ENCODE results near the gene THNSL1. TPM values are rescaled to one million over a fixed set of nuclear protein-coding genes. Genes with fewer than 3 reads are reported as not detected.
A peak's percentile ranks its signal among the peaks of the same experiment; 100 is the strongest.

The THNSL1 gene
- total and polyA plus RNA-seq, 2 donors (not counting 1 experiment from before 2014, with no cell fraction given) = 1.6 to 4.3 TPM

DNA sequence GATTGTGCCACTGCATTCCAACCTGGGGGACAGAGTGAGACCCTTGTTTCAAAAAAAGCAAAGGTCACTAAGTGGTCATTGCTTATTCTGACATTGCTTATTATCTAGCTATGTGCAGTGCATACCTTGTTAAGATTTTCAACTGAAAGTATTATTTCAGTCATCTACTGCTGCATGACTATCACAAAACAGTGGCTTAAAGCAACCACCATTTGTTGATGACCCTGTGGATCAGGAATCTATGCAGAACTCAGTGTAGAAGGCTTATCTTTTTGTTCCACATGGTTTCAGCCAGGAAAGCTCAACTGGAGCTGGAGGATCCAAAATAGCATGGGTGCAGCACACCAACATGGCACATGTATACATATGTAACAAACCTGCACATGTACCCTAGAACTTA, 23.1 kb downstream of the THNSL1 start:
- H2AFZ ChIP-seq (ENCODE audit: low read length) = no peak overlapping the region
- no peak overlapping the region for H3K4me2 ChIP-seq (ENCODE audit: extremely low read depth, insufficient read depth, low read length)
- no peak overlapping the region for H3K27ac ChIP-seq (ENCODE audit: insufficient read depth, low read length)
- no peaks in the 10 kb centered on the region for H3K79me2 ChIP-seq (ENCODE audit: control insufficient read depth, insufficient read depth, low read length)
- H3K9me3 ChIP-seq (ENCODE audit: control insufficient read depth, insufficient read depth, low read depth, low read length) = no peaks in the 10 kb centered on the region
- no peak for DNase-seq (ENCODE audit: low read depth in 2 of 2)
- H3K27me3 ChIP-seq (ENCODE audit: control insufficient read depth, insufficient read depth, low read length) = no peaks in the 10 kb centered on the region
- H3K9ac ChIP-seq (ENCODE audit: insufficient read depth, low read length) = no peak overlapping the region
- no peaks in the 10 kb centered on the region for H4K20me1 ChIP-seq (ENCODE audit: control insufficient read depth, extremely low read depth, insufficient read depth, low read length)
- TF ChIP-seq, protein P1, sequence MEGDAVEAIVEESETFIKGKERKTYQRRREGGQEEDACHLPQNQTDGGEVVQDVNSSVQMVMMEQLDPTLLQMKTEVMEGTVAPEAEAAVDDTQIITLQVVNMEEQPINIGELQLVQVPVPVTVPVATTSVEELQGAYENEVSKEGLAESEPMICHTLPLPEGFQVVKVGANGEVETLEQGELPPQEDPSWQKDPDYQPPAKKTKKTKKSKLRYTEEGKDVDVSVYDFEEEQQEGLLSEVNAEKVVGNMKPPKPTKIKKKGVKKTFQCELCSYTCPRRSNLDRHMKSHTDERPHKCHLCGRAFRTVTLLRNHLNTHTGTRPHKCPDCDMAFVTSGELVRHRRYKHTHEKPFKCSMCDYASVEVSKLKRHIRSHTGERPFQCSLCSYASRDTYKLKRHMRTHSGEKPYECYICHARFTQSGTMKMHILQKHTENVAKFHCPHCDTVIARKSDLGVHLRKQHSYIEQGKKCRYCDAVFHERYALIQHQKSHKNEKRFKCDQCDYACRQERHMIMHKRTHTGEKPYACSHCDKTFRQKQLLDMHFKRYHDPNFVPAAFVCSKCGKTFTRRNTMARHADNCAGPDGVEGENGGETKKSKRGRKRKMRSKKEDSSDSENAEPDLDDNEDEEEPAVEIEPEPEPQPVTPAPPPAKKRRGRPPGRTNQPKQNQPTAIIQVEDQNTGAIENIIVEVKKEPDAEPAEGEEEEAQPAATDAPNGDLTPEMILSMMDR (conservative IDR thresholded peaks at IDR 0.05 in 1 of 2, IDR thresholded peaks at IDR 0.05 in 1 of 2; ENCODE audit: low read depth in 1 of 2, low read length in 2 of 2) = no peak
- TF ChIP-seq EZH2 (IDR thresholded peaks at IDR 0.05; ENCODE audit: low read length, missing control alignments) = no peak
- H3K36me3 ChIP-seq (ENCODE audit: control insufficient read depth, insufficient read depth, low read length) = no peaks in the 10 kb centered on the region
- H3K4me1 ChIP-seq (ENCODE audit: control insufficient read depth, extremely low read depth, insufficient read depth, low read length) = no peaks in the 10 kb centered on the region
- no peak overlapping the region for H3K4me3 ChIP-seq (replicated peaks in 1 of 4; ENCODE audit: control extremely low read depth in 1 of 4, insufficient read depth in 1 of 4, low read depth in 3 of 4, low read length in 4 of 4)

DNA sequence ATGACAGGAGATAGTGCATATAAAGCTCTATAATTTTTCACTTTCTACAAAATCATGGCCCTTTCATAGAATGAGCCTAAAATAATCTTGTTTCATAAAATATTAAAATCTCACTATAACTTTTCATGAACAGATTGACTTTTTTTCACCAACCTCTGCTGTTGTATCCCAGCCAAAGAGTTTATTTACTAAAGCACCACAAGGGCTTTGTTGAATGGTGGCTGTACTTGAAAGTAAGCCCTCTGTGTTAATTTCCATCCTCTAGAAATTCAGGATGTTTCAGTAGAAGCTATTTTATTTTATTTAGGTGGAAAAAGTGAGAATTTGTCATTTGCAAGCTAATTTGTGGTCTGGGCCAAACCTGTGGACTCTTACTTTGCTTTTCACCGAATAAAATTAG, 30.2 kb downstream of the THNSL1 start:
- H3K36me3 ChIP-seq (ENCODE audit: control insufficient read depth, insufficient read depth, low read length) = no peaks in the 10 kb centered on the region
- no peak overlapping the region for H3K4me3 ChIP-seq (replicated peaks in 1 of 4; ENCODE audit: control extremely low read depth in 1 of 4, insufficient read depth in 1 of 4, low read depth in 3 of 4, low read length in 4 of 4)
- no peaks in the 10 kb centered on the region for H3K9me3 ChIP-seq (ENCODE audit: control insufficient read depth, insufficient read depth, low read depth, low read length)
- no peak overlapping the region for H2AFZ ChIP-seq (ENCODE audit: low read length)
- DNase-seq (ENCODE audit: low read depth in 2 of 2) = no peak
- no peaks in the 10 kb centered on the region for H3K4me1 ChIP-seq (ENCODE audit: control insufficient read depth, extremely low read depth, insufficient read depth, low read length)
- no peak overlapping the region for H3K9ac ChIP-seq (ENCODE audit: insufficient read depth, low read length)
- H3K27me3 ChIP-seq (ENCODE audit: control insufficient read depth, insufficient read depth, low read length) = no peaks in the 10 kb centered on the region
- no peak overlapping the region for H3K27ac ChIP-seq (ENCODE audit: insufficient read depth, low read length)
- no peak for TF ChIP-seq EZH2 (IDR thresholded peaks at IDR 0.05; ENCODE audit: low read length, missing control alignments)
- TF ChIP-seq, protein P1 (conservative IDR thresholded peaks at IDR 0.05 in 1 of 2, IDR thresholded peaks at IDR 0.05 in 1 of 2; ENCODE audit: low read depth in 1 of 2, low read length in 2 of 2) = no peak
- no peak overlapping the region for H3K4me2 ChIP-seq (ENCODE audit: extremely low read depth, insufficient read depth, low read length)
- H3K79me2 ChIP-seq (ENCODE audit: control insufficient read depth, insufficient read depth, low read length) = no peaks in the 10 kb centered on the region
- H4K20me1 ChIP-seq (ENCODE audit: control insufficient read depth, extremely low read depth, insufficient read depth, low read length) = no peaks in the 10 kb centered on the region

DNA sequence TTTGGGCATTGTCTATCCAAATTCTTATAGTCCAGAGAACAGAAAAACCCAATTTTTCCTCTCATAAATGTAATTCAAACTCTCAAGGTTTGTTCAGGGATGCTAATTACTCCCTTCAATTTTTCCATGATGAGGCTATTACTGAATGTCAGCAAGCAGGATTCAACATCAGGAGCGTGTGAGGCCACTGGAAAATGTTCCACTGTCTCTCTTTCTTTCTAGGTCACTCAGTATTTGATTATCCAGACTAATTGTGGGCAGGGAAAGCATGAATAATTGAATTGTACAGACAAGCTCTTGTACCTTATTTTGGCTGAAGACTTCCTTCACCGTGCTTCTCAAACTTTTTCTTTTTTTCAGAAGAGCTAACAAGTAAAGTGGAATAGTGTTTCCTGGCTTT, 30.7 kb downstream of the THNSL1 start:
- H3K27ac ChIP-seq (ENCODE audit: insufficient read depth, low read length) = no peak overlapping the region
- no peak overlapping the region for H3K9ac ChIP-seq (ENCODE audit: insufficient read depth, low read length)
- H3K4me1 ChIP-seq (ENCODE audit: control insufficient read depth, extremely low read depth, insufficient read depth, low read length) = no peaks in the 10 kb centered on the region
- H2AFZ ChIP-seq (ENCODE audit: low read length) = no peak overlapping the region
- no peaks in the 10 kb centered on the region for H3K27me3 ChIP-seq (ENCODE audit: control insufficient read depth, insufficient read depth, low read length)
- H4K20me1 ChIP-seq (ENCODE audit: control insufficient read depth, extremely low read depth, insufficient read depth, low read length) = no peaks in the 10 kb centered on the region
- H3K4me3 ChIP-seq (replicated peaks in 1 of 4; ENCODE audit: control extremely low read depth in 1 of 4, insufficient read depth in 1 of 4, low read depth in 3 of 4, low read length in 4 of 4) = no peak overlapping the region
- no peak overlapping the region for H3K4me2 ChIP-seq (ENCODE audit: extremely low read depth, insufficient read depth, low read length)
- peak in 1 of 2 donors; percentile 25 for DNase-seq (ENCODE audit: low read depth in 2 of 2)
- no peaks in the 10 kb centered on the region for H3K9me3 ChIP-seq (ENCODE audit: control insufficient read depth, insufficient read depth, low read depth, low read length)
- no peaks in the 10 kb centered on the region for H3K36me3 ChIP-seq (ENCODE audit: control insufficient read depth, insufficient read depth, low read length)
- H3K79me2 ChIP-seq (ENCODE audit: control insufficient read depth, insufficient read depth, low read length) = no peaks in the 10 kb centered on the region
- TF ChIP-seq, protein P1 (conservative IDR thresholded peaks at IDR 0.05 in 1 of 2, IDR thresholded peaks at IDR 0.05 in 1 of 2; ENCODE audit: low read depth in 1 of 2, low read length in 2 of 2) = no peak
- TF ChIP-seq EZH2 (IDR thresholded peaks at IDR 0.05; ENCODE audit: low read length, missing control alignments) = no peak
